HG02642 (cell line): ENCODE measurements around the gene RASD2.

Experiments used
- ATAC-seq: cut with Tn5 transposase; IDR thresholded peaks from one replicate; pipeline ENCODE4 v1.9.1; 2021; ENCODE audit warnings: mild to moderate bottlenecking; ENCODE audit not compliant: unreplicated experiment, poor library complexity

Gene RASD2

GRCh38 chr22:35597692-35598395 is 57.2 kb downstream of the RASD2 start:
- no peak for ATAC-seq

- ATAC-seq: no peak
Observed at GRCh38 chr22:35598396-35598710, 57.7 kb downstream of the RASD2 start.

- ATAC-seq: no peak
Observed at GRCh38 chr22:35599364-35599763, 58.7 kb downstream of the RASD2 start.

GRCh38 chr22:35600476-35600875 is 59.8 kb downstream of the RASD2 start:
- no peak for ATAC-seq

- ATAC-seq: no peak
Observed at GRCh38 chr22:35601013-35601580, 60.5 kb downstream of the RASD2 start.

- ATAC-seq: no peak
Observed at GRCh38 chr22:35601743-35602615, 61.3 kb downstream of the RASD2 start.
